ENCODE data around the gene STIMATE.

- no peak for TF ChIP-seq CTCF (IDR thresholded peaks at IDR 0.05)
- no peak for TF ChIP-seq POLR2A (IDR thresholded peaks at IDR 0.05)
Measured at GRCh38 chr3:52872245-52872644, 25.1 kb downstream of the STIMATE start.
